ENCODE measurements around the gene CCT3.

CCT3 gene

GRCh38 chr1:156259805-156260204 is 78.3 kb downstream of the CCT3 start:
- no peaks in the 10 kb centered on the region for H3K27me3 ChIP-seq (ENCODE audit: insufficient read depth, poor library complexity, severe bottlenecking)
- H3K27ac ChIP-seq (replicated peaks): no peak overlapping the region
- H3K4me3 ChIP-seq (replicated peaks; ENCODE audit: insufficient read depth, low read length): no peak overlapping the region
- TF ChIP-seq SPI1 (IDR thresholded peaks at IDR 0.05; ENCODE audit: borderline replicate concordance, low read depth): no peak
- no peak for TF ChIP-seq REST (IDR thresholded peaks at IDR 0.05; ENCODE audit: insufficient replicate concordance, low read depth)
- no peak for TF ChIP-seq GABPA (IDR thresholded peaks at IDR 0.05; ENCODE audit: low read depth)
- no peak for TF ChIP-seq CTCF (IDR thresholded peaks at IDR 0.05; ENCODE audit: insufficient read depth, low read length)
- TF ChIP-seq POLR2AphosphoS5 (IDR thresholded peaks at IDR 0.05; ENCODE audit: low read depth): no peak
- DNase-seq (ENCODE audit: low read depth in 1 of 2, low spot score in 1 of 2): no peak

Measured in HL-60 (cell line).